Measurements from ENCODE around the gene CEMIP. TPM values are rescaled to one million over a fixed set of nuclear protein-coding genes. Genes with fewer than 3 reads are reported as not detected.

The CEMIP gene
- total and polyA plus RNA-seq, 12 donors, result 0.01 to 1.9 (median 0.23) TPM; not detected in 1

- DNase-seq (no peak), ATAC-seq (no peak)
- Histone ChIP-seq H3K4me3 (no peak overlapping the region), H3K27me3 (peaks cover 0 to 43% (median 22%) of the 10 kb centered on the region in 7 donors), H3K4me1 (peaks cover 2 to 21% (median 4%) of the 10 kb centered on the region in 9 donors), H3K36me3 (no peaks in the 10 kb centered on the region), H3K27ac (no peak overlapping the region), H3K9me3 (no peaks in the 10 kb centered on the region)
- 95% methylated on average over 5 of the region's 5 CpGs for WGBS, 2 donors
- no peak for TF ChIP-seq CTCF (IDR thresholded peaks at IDR 0.05)
- intact Hi-C loops (cut with DNase I), result no loop called here
Observed at GRCh38 chr15:80785335-80785734, 6.2 kb downstream of the CEMIP start.

GRCh38 chr15:80785811-80786354 lies 6.7 kb downstream of the CEMIP start:
- no peak overlapping the region for H3K27ac ChIP-seq
- WGBS, 2 donors, result 91 to 92% methylated on average over 5 of the region's 5 CpGs
- H3K9me3 ChIP-seq, result no peaks in the 10 kb centered on the region
- H3K27me3 ChIP-seq, result peaks cover 0 to 37% (median 17%) of the 10 kb centered on the region in 7 donors
- ATAC-seq, result no peak
- DNase-seq, result no peak
- no peaks in the 10 kb centered on the region for H3K36me3 ChIP-seq
- no peak for TF ChIP-seq CTCF (IDR thresholded peaks at IDR 0.05)
- H3K4me3 ChIP-seq, result no peak overlapping the region
- H3K4me1 ChIP-seq, result peaks cover 0 to 16% (median 0%) of the 10 kb centered on the region in 9 donors
- intact Hi-C loops (cut with DNase I), result no loop called here

GRCh38 chr15:80787316-80787715 lies 8.1 kb downstream of the CEMIP start:
- 88% methylated on average over 3 of the region's 3 CpGs for WGBS, 2 donors
- H3K36me3 ChIP-seq, result no peaks in the 10 kb centered on the region
- DNase-seq (no peak), ATAC-seq (no peak)
- peaks cover 0 to 27% (median 8%) of the 10 kb centered on the region in 7 donors for H3K27me3 ChIP-seq
- intact Hi-C loops (cut with DNase I), result no loop called here
- peaks cover 0 to 14% (median 0%) of the 10 kb centered on the region in 9 donors for H3K4me1 ChIP-seq
- H3K27ac ChIP-seq, result no peak overlapping the region
- no peaks in the 10 kb centered on the region for H3K9me3 ChIP-seq
- H3K4me3 ChIP-seq, result no peak overlapping the region
- no peak for TF ChIP-seq CTCF (IDR thresholded peaks at IDR 0.05)

GRCh38 chr15:80788536-80788935 lies 9.4 kb downstream of the CEMIP start:
- no peak overlapping the region for H3K27ac ChIP-seq
- TF ChIP-seq CTCF (IDR thresholded peaks at IDR 0.05), result no peak

More at GRCh38 chr15:80788536-80788935, 9.4 kb downstream of the CEMIP start:
- Histone ChIP-seq H3K4me3 (no peak overlapping the region), H3K4me1 (peaks cover 0 to 14% (median 0%) of the 10 kb centered on the region in 9 donors), H3K9me3 (no peaks in the 10 kb centered on the region), H3K36me3 (no peaks in the 10 kb centered on the region), H3K27me3 (peaks cover 0 to 26% (median 12%) of the 10 kb centered on the region in 7 donors)
- 74 to 75% methylated on average over 6 of the region's 6 CpGs for WGBS, 2 donors
- ATAC-seq, result no peak
- intact Hi-C loops (cut with DNase I), result no loop called here
- DNase-seq, result no peak

Data from heart right ventricle (tissue), 16 donors.